ENCODE results near the gene AP1M1.

Gene AP1M1

DNA sequence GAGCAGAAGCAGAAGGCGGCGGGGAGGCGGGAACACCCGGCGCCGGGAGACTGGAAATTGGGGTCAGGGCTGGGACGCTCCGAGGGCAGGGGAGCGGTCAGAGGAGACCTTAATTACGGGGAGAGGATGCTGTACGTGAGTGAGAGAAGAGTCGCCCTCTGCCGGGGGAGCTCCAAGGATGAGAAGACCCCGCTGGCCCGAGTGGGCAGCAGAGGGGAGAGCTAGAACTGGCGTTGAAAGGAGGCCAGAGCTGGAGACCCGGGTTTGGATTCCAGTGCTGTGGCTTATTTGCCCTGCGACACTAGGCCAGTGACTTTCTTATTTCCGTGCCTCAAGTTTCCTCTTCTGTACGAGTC is 12.0 kb upstream of the AP1M1 start:
- peak; percentile 28 to 41 for DNase-seq

DNA sequence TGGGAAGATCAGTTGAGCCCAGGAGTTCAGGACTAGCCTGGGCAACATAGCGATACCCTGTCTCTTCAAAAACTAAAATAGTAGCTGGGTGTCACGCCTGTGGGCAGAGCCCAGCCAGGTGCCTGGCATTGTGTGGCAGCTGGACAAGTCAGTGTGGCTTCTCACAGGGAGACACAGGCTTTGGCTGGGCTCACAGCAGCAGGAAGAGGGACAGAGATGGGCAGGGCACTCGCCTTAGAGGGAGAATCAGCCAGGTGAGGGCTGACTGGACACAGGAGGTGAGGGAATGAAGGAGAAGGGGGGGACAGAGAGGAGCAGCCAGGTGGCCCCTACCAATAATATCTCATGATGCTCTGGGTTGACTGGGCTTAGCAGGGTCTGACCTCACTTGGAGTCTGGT is 9.2 kb upstream of the AP1M1 start:
- DNase-seq, result no peak

DNA sequence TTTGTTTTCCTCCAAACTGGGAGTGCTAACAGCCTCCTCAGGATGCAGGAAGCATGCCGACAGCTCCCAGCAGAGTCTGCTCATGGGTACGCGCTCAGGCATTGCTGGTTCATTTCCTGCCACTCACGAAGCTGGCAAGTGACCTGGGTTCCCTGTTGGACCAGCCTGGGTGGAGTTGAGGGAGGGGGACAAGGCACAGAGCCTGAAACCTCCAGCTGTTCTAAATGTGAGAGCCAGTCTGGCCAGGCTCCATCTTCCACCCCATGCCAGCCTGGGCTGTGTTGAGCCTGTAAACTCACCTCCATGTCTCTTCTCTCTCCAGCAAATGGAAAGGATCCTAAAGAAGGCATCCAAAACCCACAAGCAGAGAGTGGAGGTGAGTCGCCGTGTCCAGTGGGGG is 7.5 kb upstream of the AP1M1 start:
- no peak for DNase-seq

DNA sequence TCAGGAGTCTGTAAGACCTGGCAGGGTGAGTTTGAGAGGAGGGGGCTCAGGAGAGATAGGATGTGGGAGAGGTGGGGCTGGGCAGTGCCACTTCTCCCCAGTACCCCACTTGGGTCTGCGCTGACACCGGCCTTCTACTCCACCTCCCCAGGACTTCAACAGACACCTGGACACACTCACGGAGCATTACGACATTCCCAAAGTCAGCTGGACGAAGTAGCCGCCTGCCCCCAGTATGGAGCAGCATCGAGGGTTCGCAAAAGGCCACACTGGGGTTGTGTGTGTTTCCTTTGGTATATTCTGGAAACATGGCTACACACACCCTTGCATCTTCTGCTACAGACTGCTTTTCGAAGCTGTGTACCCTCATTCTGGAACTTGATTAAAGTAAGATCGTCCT is 7.0 kb upstream of the AP1M1 start:
- DNase-seq, result no peak

DNA sequence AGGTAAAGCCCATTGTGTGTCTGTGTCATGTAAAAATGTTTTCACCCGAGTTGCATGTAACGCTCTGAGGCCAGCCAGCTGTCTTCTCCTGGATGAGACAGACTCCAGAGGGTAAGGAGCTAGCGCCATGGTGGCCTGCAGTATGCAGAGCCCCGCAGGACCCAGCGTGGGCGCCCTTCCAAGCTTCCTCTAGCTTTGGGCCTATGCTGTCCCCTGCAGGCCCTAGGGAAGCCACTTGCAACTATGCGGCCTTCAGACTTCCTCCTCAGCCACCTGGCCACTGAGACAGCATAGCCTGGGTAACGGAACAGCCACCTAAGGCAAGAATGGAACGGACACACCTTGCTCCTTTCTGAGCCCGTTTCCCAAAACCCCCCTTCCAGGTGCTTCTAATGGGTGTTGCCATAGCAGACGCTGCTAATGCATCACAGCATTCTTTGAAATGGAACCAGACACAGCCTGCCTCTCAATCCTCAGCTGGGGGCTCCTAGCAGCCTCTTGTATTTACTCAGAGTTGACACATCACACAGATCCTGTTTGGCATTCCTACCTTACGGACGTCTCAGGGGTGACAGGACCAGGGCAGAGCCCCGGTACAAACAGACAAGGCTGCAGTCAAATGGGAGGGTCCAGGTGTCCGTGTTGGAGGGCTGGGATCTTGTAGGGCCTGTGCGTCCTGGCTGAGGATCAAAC is 6.3 kb upstream of the AP1M1 start:
- DNase-seq, result no peak

DNA sequence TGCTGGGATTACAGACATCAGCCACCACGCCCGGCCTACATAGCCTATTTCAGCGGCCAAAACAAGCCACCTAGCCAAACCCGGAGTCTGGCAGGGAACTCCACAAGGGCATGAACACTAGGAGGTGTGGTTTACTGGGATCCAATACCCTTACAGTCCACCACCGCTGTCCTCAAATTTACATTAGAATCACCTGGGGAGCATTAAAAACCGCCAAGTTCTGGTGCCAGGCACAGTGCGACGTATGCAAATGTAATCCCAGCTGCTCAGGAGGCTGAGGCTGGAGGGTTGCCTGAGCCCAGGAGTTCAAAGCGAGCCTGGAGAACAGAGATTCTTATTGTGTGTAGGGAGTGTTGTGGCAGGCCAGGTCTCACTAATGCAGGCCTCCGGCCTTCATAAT is 4.2 kb upstream of the AP1M1 start:
- DNase-seq, result no peak

DNA sequence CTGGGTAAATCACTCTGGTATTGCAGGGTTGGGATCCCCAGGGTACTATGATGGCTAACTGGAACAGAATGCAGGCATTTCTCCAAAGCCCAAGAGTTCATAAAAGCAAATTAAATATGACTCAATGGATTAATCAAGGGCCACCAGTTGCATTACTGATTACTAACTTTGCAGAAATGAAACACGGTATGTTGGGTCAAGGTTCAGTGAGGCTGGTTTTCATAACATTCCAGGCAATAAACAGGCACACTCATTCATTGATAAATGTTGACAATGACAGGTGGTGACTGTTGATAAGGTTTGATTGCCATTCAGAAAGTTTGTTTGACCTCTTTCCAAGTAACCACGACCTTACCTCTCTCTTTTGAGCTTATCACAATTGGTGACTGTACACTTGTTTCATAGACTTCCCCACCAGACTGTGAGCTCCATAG is 506 bp upstream of the AP1M1 start:
- DNase-seq, result no peak

DNA sequence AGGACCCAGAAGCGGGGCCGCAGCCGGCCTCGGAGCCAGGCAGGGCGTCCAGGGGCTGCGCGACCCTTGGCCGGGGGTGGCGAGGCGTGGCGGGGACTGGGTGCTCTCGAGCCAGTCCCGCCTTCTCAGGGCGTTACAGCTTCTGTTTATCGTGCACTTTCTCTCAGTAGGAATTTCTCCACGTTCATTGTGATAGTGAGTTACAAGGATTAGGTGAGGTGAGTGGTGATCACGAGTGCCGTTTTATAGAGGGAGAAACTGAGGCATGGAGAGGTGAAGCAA is 600 bp downstream of the AP1M1 start:
- no peak for DNase-seq

DNA sequence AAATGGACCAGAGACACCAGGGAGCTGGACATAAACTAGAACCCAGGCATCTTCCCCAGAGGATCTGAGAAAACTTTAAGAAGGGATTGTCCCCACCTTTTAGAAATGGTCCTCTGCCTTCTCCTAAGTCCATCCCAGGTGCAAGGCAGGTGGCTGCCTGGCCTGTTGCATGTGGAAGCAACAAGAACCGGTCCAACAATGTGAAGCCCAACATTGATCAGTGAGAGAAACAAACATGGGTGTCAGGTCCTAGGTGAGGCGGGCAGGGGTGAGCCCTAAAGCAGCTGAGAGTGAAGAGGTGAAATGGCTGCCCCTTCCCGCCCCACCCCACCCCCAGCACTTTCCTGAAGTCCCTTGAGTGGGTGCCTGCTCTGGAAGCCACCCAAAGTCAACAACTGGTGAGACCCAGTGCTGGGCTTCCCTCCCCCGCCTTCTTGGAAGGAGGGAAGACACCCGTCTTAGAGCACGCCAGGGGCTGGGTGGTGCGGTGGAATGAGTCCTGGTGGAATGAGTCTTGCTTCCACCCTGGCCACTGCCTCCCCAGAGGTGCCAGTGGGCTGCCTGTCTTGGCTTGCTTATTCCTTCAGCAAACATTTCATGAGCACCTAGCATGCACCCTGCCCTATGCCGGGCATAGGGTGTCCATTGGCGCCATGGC is 1.7 kb downstream of the AP1M1 start:
- no peak for DNase-seq

DNA sequence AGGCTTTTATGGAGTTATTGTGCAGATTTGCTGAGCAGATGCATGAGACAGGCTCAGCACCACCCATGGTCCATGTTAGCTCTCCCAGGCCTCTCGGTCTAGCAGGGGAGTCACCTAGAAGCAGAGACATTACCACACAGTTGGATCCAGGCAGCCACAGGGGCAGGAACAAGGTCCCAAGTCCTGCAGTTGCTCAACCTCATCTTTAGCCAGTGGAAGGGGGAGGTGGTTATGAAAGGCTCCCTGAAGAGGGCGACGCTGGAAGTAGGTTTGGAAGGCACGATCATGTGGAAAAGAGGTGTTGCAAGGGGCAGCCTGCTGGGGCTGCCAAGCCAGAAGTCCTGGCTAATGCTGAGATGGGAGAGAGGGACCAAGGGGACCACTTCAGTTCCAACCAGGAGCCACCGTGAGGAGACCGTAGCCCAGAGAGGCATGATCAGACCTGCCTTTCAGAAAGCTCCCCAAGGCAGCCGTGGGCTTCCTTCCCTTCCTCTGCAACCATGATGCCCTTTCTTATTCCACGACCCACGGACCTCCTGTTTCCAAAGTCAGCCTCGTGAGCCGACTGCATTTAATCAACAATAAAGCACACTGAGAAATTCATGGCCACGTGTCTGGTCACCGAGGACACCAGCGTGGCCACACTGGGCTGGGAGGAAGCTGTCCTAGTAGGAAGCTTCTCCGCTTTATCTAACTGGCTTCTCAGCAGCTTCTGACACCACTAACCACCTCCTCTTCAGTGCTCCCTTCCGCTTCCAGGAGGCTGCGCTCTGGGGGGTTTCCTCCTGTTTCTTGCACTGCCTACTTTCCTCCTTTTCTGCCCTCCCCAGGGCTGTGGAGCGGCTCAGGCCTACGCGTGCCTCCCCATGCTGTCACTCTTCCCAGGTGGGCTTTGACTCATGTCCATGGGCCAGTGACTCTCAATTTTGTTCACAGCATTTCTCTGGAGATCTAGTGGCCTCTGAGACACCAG is 2.6 kb downstream of the AP1M1 start:
- no peak for DNase-seq

DNA sequence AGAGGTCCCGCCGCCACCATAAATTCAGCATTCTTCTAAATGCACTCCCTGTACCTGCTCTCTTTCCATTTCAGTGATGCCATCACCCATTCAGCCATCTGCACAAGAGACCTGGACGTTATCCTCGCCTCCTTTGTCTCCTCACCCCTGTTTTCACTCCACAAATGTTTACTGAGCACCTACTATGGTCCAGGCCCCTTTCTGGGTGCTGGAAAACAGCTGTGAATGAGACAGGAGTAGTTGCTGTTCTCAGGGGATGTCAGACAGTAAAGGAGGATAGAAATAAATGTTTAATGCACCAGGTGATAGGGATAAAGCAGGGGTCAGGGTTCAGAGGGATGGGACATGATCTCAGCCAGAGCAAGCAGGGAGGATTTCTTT is 3.3 kb downstream of the AP1M1 start:
- no peak for DNase-seq

DNA sequence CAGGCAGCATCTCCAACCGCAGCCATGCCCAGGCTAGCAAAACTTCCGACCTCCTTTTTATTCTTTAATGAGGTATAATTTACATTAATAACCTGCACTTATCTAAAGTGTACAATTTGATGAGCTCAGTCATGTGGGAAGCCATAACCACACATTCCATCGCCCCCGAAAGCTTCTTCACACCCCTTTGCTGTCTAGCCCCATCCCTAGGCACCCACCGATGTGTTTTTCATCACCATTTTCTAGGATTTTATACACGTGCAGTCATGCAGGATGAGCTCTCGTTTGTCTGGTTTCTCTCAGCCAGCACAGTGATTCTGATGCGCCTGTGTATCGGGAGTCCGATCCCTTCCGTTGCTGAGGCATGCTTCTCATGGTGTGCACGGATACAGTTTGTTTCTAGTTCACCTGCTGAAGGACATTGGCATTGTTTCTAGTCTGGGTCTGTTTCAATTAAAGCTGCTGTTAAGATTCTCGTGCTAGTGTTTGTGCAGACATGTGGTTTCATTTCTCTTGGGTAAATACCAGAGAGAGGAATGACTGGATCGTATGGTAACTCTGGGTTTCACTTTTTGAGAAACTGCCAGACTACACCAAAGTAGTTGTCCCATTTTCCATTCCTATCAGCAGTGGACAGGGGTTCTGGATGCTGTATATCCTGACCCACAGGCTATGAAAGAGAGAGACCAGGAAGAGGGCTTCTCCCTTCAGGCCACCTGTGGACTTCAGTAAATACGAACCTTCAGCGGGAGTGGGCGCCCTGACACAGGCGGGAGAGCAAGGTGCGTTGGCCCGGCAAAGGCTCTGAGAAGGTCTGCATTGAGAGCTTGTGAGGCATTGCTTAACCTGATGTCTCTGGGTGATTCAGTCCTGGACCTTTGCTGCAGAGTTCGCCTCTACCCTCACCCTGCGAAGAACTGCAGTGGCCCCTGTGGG is 4.9 kb downstream of the AP1M1 start:
- no peak for DNase-seq

DNA sequence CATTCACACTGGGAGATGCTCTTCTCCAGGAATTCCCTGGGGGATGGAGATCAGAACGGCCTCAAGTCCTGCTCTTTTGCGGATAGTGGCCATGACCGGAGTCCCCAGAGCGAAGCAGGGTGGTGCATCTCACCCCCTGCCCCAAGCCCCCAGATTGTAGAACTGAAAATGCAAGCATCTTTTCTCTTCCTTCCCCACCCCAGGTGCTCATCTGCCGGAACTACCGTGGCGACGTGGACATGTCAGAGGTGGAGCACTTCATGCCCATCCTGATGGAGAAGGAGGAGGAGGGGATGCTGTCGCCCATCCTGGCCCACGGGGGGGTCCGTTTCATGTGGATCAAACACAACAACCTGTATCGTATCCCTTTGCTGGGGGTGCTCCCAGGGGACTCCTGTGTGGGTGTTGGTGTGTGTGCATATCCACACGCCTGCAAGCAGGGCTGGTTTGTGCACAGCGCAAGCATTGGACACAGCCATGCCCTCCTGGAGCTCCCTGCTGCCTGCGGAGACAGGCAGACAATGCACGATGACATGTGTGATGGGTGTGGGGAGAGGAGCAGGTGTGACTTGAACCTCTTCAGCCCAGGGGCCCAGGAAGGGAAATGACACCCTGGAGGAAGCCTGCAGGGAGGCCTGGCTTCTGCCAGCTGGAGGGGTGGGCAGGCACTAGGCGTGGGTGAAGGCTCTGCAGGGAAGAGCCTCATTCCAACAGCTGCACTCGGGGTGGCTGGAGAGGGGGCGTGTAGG is 5.7 kb downstream of the AP1M1 start:
- DNase-seq, result no peak

DNA sequence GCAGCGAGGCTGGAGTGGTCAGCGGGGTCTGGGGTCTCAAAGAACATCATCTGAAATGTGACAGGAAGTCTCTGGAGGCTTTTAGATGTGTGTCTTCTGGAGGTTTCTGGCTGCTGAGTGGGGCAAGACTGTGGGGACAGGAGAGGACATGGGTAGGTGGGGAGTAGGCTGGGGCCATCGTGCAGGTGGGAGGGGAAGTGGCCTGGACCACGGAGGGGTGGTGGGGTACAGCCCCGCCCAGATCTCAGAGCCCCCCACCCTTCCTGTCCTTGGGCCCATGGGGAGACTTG is 6.2 kb downstream of the AP1M1 start:
- DNase-seq, result no peak

DNA sequence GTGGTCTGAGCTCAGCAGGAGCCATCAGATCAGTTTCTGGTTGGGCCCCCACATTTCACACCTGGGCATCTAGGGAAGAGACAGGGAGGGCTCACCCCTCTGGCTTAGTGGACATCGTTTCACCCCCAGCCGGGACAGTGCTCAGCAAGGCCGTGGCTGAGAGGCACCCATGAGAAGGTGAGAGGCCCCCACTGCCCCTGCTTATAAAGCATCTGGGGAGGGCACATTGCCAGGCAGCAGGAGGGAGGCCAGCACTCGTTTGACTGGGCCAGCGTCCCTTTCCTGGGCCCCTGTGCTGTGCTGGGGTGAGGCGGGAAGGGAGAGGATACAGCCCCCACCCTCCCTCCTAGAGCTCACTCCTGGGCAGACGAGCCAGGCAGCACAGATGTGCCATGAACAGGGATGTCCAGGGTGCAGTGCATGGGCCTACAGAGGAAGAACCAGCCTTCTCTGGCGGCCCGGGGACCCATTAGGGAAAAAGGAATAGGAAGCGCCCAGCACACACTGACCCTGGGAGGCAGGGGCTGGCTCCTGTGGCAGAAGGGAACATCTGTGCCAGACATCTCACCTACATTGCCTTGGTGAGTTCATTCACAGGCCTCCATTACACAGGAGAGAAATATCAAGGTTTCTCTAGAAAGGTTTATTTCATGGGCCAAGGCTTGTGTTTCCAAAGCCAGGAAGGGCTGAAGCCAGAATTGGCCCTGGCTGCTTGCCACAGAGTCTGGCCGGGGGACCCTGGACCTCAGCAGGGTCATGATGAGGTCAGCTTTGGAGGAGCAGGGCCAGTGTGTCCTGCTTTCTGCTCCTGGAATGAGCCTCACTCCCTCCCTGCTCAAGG is 7.7 kb downstream of the AP1M1 start:
- no peak for DNase-seq

DNA sequence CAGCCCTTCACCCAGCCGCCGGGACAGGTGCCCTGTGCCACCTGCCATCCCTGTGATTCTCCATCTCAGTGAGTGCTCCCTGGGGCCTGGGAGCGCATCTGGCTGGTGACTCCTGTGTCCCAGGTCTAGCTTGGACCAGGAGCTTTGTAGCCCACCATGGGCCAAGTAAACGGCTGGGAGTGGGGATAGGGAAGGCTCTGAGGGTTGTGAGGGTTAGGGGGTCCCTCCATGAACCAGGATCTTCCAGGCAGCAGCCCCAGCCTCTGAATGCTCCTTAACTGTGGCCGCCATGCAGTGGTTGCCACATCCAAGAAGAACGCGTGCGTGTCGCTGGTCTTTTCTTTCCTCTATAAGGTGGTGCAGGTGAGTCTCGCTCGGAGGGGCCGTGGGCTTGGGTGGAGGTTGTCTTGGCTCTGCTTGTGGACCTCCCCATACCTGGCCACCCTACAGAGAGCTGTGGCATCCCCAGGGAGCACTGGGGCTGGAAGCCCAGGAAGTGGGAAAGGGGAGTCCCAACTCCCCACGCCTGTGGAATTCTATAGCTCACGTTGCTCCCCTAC is 8.4 kb downstream of the AP1M1 start:
- DNase-seq, result no peak

DNA sequence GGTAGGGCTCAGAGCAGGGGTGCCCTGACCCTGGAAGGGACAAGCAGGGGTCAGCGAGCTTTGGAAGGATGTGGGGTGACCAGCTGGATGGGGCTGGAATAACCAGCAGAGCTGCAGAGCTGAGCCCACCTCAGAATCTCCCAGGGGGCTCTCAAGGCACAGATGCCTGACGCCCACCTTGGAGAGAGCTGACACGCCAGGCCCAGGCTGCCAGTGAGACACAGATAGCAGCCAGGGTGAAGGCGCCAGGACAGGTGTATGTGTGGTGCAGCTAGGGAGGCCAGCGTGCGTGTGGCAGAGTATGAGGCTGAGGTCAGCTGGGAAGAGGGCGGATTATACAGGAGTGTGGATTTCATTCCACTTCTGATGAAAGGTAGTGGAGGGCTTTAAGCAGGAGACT is 8.9 kb downstream of the AP1M1 start:
- no peak for DNase-seq

DNA sequence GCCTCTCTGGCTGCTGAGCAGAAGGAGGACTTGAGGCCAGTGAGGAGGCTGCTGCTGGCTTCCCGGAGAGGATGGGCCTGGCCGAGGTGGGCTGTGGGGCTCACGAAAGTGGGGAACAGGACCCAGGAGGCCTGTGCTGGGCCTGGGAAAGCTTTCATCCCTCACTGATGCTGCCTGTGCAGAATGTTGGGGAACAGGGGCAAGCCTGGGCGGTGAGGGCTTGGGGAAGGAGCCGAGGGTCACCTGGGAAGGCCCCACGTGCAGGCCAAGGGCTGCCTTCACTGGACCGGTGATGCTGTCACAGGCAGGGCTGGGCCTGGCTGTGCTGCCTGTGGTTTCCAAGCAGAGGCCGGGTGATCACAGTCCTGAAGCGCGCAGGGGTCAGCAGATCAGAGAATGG is 9.4 kb downstream of the AP1M1 start:
- no peak for DNase-seq

DNA sequence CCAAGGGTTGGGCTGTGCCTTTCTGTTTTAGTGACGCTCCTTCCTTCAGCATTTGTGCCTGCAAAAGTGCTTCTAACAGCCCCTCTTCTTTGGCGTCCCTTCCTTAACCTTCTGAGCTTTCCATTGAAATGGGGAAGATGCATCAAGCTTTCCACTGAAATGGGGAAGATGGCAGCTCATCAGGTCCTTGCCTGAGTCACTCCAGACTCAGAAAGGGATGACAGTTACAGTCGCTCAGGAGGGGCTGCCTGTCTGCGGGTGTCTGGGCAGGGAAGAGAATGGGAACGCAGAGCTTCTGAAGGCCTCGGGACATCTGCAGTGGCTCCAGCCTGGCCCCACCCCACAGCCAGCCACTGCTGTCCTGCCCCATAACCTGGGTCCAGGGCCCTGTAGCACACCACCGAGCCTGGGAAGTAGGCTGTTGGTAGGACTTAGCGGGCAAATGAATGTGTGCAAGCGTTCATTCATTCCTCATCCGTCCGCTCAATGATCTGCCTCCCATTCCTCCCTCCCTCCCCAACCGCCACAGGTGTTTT is 9.8 kb downstream of the AP1M1 start:
- DNase-seq, result no peak

DNA sequence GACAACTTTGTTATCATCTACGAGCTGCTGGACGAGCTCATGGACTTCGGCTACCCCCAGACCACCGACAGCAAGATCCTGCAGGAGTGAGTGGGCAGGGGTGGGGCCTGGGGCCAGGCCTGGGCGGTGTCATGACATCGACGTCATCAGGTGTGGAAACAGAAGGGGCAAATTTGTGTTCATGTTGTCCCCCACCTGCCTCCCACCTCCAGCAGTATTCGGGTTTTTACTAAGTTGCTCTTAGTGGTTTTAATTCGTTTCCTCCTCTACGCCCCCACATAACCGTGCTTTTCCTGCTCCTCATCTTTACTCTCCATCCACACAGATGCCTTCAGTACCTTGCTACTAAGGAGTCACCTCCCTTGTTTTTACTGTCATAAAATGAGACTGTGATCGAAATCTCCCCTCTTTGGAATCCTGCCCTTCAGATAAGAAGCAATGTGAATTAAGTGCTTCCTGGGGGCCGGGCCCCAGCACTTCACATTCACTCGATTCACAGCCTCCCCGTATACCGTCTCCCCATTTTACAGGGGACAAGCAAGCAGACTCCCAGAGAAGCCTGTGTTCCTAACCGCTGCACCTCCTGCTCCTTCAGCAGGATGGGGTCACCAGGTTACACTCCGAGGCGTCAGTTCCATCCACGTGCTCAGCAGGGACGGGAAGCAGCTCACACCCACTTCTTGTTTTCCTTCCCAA is 10.5 kb downstream of the AP1M1 start:
- DNase-seq, result no peak
